ENCODE measurements around the gene STAT5B. TPM values are rescaled to one million over a fixed set of nuclear protein-coding genes. Genes with fewer than 3 reads are reported as not detected.

Gene STAT5B
- total and polyA plus RNA-seq, 2 of the 13 experiments (the other 11 are each of a cell fraction or from before 2014, with no cell fraction given): 21.0 to 42.8 TPM

- TF ChIP-seq ZMYM3 (CRISPR knock-in tag; IDR thresholded peaks at IDR 0.05): peak; percentile 95
- TF ChIP-seq MAFK (conservative IDR thresholded peaks at IDR 0.05 in 1 of 2, IDR thresholded peaks at IDR 0.05 in 1 of 2; ENCODE audit: low read length in 2 of 2): no peak
- TF ChIP-seq CEBPG (CRISPR knock-in tag; IDR thresholded peaks at IDR 0.05): peak; percentile 78
- no peak for TF ChIP-seq KAT2B (IDR thresholded peaks at IDR 0.05; ENCODE audit: borderline replicate concordance, low read depth, low read length)
- TF ChIP-seq, protein P1, sequence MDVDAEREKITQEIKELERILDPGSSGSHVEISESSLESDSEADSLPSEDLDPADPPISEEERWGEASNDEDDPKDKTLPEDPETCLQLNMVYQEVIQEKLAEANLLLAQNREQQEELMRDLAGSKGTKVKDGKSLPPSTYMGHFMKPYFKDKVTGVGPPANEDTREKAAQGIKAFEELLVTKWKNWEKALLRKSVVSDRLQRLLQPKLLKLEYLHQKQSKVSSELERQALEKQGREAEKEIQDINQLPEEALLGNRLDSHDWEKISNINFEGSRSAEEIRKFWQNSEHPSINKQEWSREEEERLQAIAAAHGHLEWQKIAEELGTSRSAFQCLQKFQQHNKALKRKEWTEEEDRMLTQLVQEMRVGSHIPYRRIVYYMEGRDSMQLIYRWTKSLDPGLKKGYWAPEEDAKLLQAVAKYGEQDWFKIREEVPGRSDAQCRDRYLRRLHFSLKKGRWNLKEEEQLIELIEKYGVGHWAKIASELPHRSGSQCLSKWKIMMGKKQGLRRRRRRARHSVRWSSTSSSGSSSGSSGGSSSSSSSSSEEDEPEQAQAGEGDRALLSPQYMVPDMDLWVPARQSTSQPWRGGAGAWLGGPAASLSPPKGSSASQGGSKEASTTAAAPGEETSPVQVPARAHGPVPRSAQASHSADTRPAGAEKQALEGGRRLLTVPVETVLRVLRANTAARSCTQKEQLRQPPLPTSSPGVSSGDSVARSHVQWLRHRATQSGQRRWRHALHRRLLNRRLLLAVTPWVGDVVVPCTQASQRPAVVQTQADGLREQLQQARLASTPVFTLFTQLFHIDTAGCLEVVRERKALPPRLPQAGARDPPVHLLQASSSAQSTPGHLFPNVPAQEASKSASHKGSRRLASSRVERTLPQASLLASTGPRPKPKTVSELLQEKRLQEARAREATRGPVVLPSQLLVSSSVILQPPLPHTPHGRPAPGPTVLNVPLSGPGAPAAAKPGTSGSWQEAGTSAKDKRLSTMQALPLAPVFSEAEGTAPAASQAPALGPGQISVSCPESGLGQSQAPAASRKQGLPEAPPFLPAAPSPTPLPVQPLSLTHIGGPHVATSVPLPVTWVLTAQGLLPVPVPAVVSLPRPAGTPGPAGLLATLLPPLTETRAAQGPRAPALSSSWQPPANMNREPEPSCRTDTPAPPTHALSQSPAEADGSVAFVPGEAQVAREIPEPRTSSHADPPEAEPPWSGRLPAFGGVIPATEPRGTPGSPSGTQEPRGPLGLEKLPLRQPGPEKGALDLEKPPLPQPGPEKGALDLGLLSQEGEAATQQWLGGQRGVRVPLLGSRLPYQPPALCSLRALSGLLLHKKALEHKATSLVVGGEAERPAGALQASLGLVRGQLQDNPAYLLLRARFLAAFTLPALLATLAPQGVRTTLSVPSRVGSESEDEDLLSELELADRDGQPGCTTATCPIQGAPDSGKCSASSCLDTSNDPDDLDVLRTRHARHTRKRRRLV (CRISPR knock-in tag; IDR thresholded peaks at IDR 0.05): no peak
- no peak for TF ChIP-seq RFXAP (CRISPR knock-in tag; IDR thresholded peaks at IDR 0.05; ENCODE audit: borderline replicate concordance)
- TF ChIP-seq HMGA1 (CRISPR knock-in tag; conservative IDR thresholded peaks at IDR 0.05): no peak
- no peak for TF ChIP-seq HOXA3 (CRISPR knock-in tag; IDR thresholded peaks at IDR 0.05)
- TF ChIP-seq ZNF674 (CRISPR knock-in tag; IDR thresholded peaks at IDR 0.05; ENCODE audit: low read depth): no peak
- no peak for TF ChIP-seq ZNF121 (CRISPR knock-in tag; IDR thresholded peaks at IDR 0.05)
- TF ChIP-seq ZNF737 (CRISPR knock-in tag; IDR thresholded peaks at IDR 0.05; ENCODE audit: borderline replicate concordance): no peak
- no peak for TF ChIP-seq FOXO4 (CRISPR knock-in tag; conservative IDR thresholded peaks at IDR 0.05)
- no peak for TF ChIP-seq HIVEP1 (CRISPR knock-in tag; IDR thresholded peaks at IDR 0.05)
- no peak for TF ChIP-seq SNAPC5 (CRISPR knock-in tag; IDR thresholded peaks at IDR 0.05; ENCODE audit: borderline replicate concordance)
- TF ChIP-seq HNF1A (IDR thresholded peaks at IDR 0.05; ENCODE audit: low read depth): no peak
- no peak for TF ChIP-seq HNF1A (CRISPR knock-in tag; IDR thresholded peaks at IDR 0.05; ENCODE audit: borderline replicate concordance)
- TF ChIP-seq, protein P2, sequence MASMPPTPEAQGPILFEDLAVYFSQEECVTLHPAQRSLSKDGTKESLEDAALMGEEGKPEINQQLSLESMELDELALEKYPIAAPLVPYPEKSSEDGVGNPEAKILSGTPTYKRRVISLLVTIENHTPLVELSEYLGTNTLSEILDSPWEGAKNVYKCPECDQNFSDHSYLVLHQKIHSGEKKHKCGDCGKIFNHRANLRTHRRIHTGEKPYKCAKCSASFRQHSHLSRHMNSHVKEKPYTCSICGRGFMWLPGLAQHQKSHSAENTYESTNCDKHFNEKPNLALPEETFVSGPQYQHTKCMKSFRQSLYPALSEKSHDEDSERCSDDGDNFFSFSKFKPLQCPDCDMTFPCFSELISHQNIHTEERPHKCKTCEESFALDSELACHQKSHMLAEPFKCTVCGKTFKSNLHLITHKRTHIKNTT (CRISPR knock-in tag; IDR thresholded peaks at IDR 0.05): no peak
- TF ChIP-seq ZNF362 (CRISPR knock-in tag; IDR thresholded peaks at IDR 0.05; ENCODE audit: borderline replicate concordance): peak; percentile 56; the same call in 1 of the 2 replicates
These were observed 28.5 kb downstream of the STAT5B start (continued) for GRCh38 chr17:42247734-42248133.
